H1 (cell line): ENCODE data around the gene INHBC. TPM values are rescaled to one million over a fixed set of nuclear protein-coding genes. Genes with fewer than 3 reads are reported as not detected.
A peak's percentile ranks its signal among the peaks of the same experiment; 100 is the strongest.

Experiments
- ASH2L ChIP-seq: fragments of 200-600, 300-600 bp; sonication (generic); IDR thresholded peaks from one replicate; pipeline ENCODE4 v1.7.1; 2017; ENCODE audit warnings: low read length
- CHD1 ChIP-seq: IDR thresholded peaks from 2 replicates; pipeline ENCODE4 v1.6.1; 2012; ENCODE audit warnings: low read depth, low read length, improper control_type of control experiment
- CREB1 ChIP-seq: IDR thresholded peaks from 2 replicates; pipeline ENCODE4 v1.6.1; 2012; ENCODE audit warnings: inconsistent platforms
- CTBP2 ChIP-seq: IDR thresholded peaks from 2 replicates; pipeline ENCODE4 v1.7.0; 2011; ENCODE audit warnings: borderline replicate concordance, mild to moderate bottlenecking, moderate library complexity, mixed read lengths, low read length; ENCODE audit not compliant: insufficient read depth, insufficient read length
- E2F6 ChIP-seq: IDR thresholded peaks from 2 replicates; pipeline ENCODE4 v1.6.1; 2012; ENCODE audit warnings: inconsistent platforms
- EGR1 ChIP-seq: IDR thresholded peaks from 2 replicates; pipeline ENCODE4 v1.6.1; 2011; ENCODE audit warnings: low read depth, low read length, borderline replicate concordance
- HDAC2 ChIP-seq, 2 experiments: fragments of 300-600 bp in 1 of 2; sonication (generic) in 1 of 2; IDR thresholded peaks; 2 replicates each; pipeline ENCODE4 v1.6.1; 2011 to 2012; ENCODE audit warnings: low read depth in 2 of 2, low read length in 2 of 2, mild to moderate bottlenecking in 2 of 2, moderate library complexity in 2 of 2, borderline replicate concordance in 1 of 2, inconsistent platforms in 1 of 2
- KDM4A ChIP-seq: IDR thresholded peaks from one replicate; pipeline ENCODE4 v1.7.1; 2012; ENCODE audit warnings: low read depth, mild to moderate bottlenecking, moderate library complexity, low read length, inconsistent platforms; ENCODE audit not compliant: severe bottlenecking
- RAD21 ChIP-seq, 2 experiments: IDR thresholded peaks in 1 of 2; conservative IDR thresholded peaks in 1 of 2; 2 replicates each; pipeline ENCODE4 v1.6.1; 2011; ENCODE audit warnings: low read depth in 2 of 2, low read length in 2 of 2, improper control_type of control experiment in 1 of 2, inconsistent platforms in 1 of 2, mild to moderate bottlenecking in 1 of 2, moderate library complexity in 1 of 2
- RBBP5 ChIP-seq: IDR thresholded peaks from 2 replicates; pipeline ENCODE4 v1.7.1; 2012; ENCODE audit warnings: low read depth, mild to moderate bottlenecking, inconsistent platforms, low read length, moderate library complexity, borderline replicate concordance
- SAP30 ChIP-seq: fragments of 300-600 bp; sonication (generic); IDR thresholded peaks from 2 replicates; pipeline ENCODE4 v1.7.1; 2012; ENCODE audit warnings: low read length, moderate library complexity, mild to moderate bottlenecking, inconsistent platforms; ENCODE audit not compliant: insufficient read depth, insufficient replicate concordance
- SIRT6 ChIP-seq: IDR thresholded peaks from one replicate; pipeline ENCODE4 v1.7.1; 2012; ENCODE audit warnings: low read length, inconsistent platforms
- SP2 ChIP-seq: IDR thresholded peaks from 2 replicates; pipeline ENCODE4 v1.6.1; 2012; ENCODE audit warnings: mild to moderate bottlenecking, low read length, inconsistent platforms
- SP4 ChIP-seq: IDR thresholded peaks from 2 replicates; pipeline ENCODE4 v1.6.1; 2012; ENCODE audit warnings: low read length, inconsistent platforms
- TAF1 ChIP-seq: IDR thresholded peaks from 2 replicates; pipeline ENCODE4 v1.6.1; 2011; ENCODE audit warnings: mild to moderate bottlenecking, low read depth, low read length
- TAF7 ChIP-seq: optimal IDR thresholded peaks from 2 replicates; pipeline ENCODE3; 2011; ENCODE audit warnings: low read depth, mild to moderate bottlenecking, inconsistent platforms, low read length, moderate library complexity, borderline replicate concordance
- TBP ChIP-seq: IDR thresholded peaks from 2 replicates; pipeline ENCODE4 v1.6.1; 2011; ENCODE audit warnings: low read depth, low read length, improper control_type of control experiment
- polyA plus RNA-seq, 7 experiments: library from polyadenylated mRNA; depleted of rRNA in 3 of 7; stranded (reverse) in 5 of 7; unstranded in 2 of 7; fragments of >200 nt in 5 of 7; fragments of 200-250 nt in 2 of 7; gene quantifications; 1 replicate in 5 of 7; 2 replicates in 1 of 7; 4 replicates in 1 of 7; pipeline versions ENCODE4 v1.2.1 to v1.2.3, GENCODE V29; 2011 to 2013; ENCODE audit warnings: missing spikeins in 2 of 7, mixed read lengths in 2 of 7
- total RNA-seq: library from RNA; stranded (reverse); fragmentation: NEBNext Ultra II Directional; extraction: Animal tissue kit (Norgen Biotek cat#: 25700); gene quantifications from 2 replicates; pipeline ENCODE4 v1.2.1, GENCODE V29; 2021
- TF ChIP-seq, protein P1 (sequence below): IDR thresholded peaks from 2 replicates; pipeline ENCODE4 v1.6.1; 2011; ENCODE audit warnings: low read length, improper control_type of control experiment

The INHBC gene
- total and polyA plus RNA-seq, 2 of the 8 experiments (the other 6 are each of a cell fraction or from before 2014, with no cell fraction given), result 0.15 TPM; not detected in 1

DNA sequence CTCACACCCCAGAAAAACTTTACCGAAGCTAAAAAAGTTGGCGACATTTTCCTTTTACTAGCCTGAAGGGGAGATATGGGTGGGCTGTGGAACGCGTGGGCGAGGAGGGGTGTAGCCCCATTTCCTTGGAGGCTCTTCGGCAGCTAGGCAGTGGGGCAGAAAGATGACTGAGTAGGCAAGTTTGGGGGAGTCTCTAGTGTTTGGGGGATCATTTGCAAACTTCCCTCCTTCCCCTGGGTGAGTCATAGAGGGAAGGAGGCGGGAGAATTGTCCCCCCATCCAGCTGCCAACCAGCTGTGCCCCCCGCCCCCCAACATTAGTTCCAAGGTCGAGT lies 27.3 kb downstream of the INHBC start (continued):
- peak; percentile 4 for TF ChIP-seq ASH2L
- TF ChIP-seq, protein P1, sequence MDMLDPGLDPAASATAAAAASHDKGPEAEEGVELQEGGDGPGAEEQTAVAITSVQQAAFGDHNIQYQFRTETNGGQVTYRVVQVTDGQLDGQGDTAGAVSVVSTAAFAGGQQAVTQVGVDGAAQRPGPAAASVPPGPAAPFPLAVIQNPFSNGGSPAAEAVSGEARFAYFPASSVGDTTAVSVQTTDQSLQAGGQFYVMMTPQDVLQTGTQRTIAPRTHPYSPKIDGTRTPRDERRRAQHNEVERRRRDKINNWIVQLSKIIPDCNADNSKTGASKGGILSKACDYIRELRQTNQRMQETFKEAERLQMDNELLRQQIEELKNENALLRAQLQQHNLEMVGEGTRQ, result no peak
- TF ChIP-seq SP4, result no peak
- TF ChIP-seq E2F6, result no peak
- TF ChIP-seq CHD1, result no peak
- no peak for TF ChIP-seq RBBP5
- TF ChIP-seq TBP, result no peak
- peak; percentile 11; the same call in 1 of the 2 replicates for TF ChIP-seq EGR1
- TF ChIP-seq TAF7, result no peak
- TF ChIP-seq SIRT6, result no peak
- peak; percentile 24; the same call in 1 of the 2 replicates for TF ChIP-seq TAF1
- no peak for TF ChIP-seq SAP30
- no peak for TF ChIP-seq KDM4A
- TF ChIP-seq CREB1, result no peak
- no peak for TF ChIP-seq RAD21 (IDR thresholded peaks at IDR 0.05 in 1 of 2, conservative IDR thresholded peaks at IDR 0.05 in 1 of 2; ENCODE audit: low read depth in 2 of 2, low read length in 2 of 2)
- TF ChIP-seq HDAC2 (IDR thresholded peaks at IDR 0.05; ENCODE audit: borderline replicate concordance in 1 of 2, low read depth in 2 of 2, low read length in 2 of 2), result no peak
- TF ChIP-seq CTBP2, result no peak
- TF ChIP-seq SP2, result no peak
